OCI-LY1 (cell line): Measurements from ENCODE around the gene SLC38A8.

Source experiments
- CTCF ChIP-seq: fragments of 200-600 bp; sonication (generic), shearing (Covaris generic); IDR thresholded peaks from 2 replicates; pipeline ENCODE4 v1.5.1; 2017; ENCODE audit warnings: mild to moderate bottlenecking, antibody characterized with exemption, low read length, moderate library complexity, mixed read lengths
- EZH2 ChIP-seq: fragments of 200-600 bp; sonication (generic), shearing (Covaris generic); IDR thresholded peaks from 2 replicates; pipeline ENCODE4 v1.8.0; 2017; ENCODE audit warnings: borderline replicate concordance, mixed run types, mild to moderate bottlenecking, antibody characterized with exemption, low read length, moderate library complexity, mixed read lengths

DNA sequence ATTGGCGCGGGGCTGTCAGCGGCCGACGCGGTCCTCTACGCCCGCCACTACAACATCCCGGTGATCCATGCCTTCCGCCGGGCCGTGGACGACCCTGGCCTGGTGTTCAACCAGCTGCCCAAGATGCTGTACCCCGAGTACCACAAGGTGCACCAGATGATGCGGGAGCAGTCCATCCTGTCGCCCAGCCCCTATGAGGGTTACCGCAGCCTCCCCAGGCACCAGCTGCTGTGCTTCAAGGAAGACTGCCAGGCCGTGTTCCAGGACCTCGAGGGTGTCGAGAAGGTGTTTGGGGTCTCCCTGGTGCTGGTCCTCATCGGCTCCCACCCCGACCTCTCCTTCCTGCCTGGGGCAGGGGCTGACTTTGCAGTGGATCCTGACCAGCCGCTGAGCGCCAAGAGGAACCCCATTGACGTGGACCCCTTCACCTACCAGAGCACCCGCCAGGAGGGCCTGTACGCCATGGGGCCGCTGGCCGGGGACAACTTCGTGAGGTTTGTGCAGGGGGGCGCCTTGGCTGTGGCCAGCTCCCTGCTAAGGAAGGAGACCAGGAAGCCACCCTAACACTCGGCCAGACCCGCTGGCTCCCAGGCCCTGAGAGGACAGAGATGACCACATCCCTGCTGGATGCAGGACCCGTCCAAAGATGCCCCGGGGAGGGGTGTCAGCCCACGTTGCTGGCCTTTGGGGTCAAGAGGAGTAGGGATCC, 77.0 kb downstream of the SLC38A8 start:
- TF ChIP-seq CTCF (no peak), EZH2 (no peak)
